ENCODE measurements around the gene SVIP. TPM values are rescaled to one million over a fixed set of nuclear protein-coding genes. Genes with fewer than 3 reads are reported as not detected.

SVIP gene, protein sequence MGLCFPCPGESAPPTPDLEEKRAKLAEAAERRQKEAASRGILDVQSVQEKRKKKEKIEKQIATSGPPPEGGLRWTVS
- total RNA-seq (2022) (39.1 and 49.9 TPM in 2 replicates), Bru-seq, nascent RNA (percentile 74 among the genes with signal in this experiment), BruChase-seq, experiment 1, labeled RNA remaining after a 6-hour chase (percentile 89 among the genes with signal in this experiment), BruChase-seq, experiment 2, labeled RNA remaining after a 2-hour chase (percentile 80 among the genes with signal in this experiment)
- long read RNA-seq, full-length matches to known transcripts, result 127 of 139 reads
- long read RNA-seq, partial matches to known transcripts, result 9 of 139 reads
- long read RNA-seq, other reads (novel, unspliced or antisense), result 3 of 139 reads

DNA sequence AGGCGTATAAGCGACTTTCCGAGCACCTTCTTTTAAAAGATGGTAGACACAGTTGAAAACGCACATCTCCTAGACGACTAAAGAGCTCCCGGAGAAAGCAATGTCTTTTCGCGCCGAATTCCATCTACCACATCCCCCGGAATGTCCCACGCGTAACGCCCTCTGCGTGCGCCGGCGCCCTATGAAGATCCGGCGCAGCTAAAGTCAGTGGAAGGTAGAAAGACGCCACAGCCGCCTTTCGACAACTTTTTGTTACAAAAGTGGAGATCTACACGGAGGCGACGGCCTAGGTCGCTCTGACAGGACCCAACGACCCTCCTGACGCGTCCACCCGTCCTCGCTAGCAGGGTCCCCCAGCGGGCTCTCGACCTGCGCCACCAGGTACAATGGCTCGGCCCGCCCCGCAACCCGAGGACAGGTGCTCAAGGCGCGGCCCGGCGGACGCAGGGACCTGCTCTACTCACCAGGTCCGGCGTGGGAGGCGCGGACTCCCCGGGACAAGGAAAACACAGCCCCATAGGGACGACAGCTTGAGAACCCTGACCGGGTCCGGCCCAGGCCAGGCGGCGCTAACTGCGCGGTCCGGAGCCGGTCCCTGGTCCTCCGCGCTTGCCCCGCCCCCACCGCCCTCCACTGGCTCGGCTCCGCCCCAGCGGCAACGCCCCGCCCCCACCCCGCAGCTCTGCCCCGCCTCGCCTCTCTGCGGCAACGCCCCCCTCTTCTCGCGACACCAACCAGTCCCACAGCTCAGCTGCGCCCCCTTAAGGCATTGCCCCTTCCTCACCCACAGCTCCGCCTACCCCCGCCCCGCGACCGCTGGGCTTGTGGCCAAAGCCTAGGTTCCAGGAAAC, at the start of gene SVIP:
Gene SVIP (minus strand): TSS at position 571 of the 851 bp plus-strand sequence. CDS start 53 bp downstream, at position 518.
- CTCF ChIA-PET, result interaction anchor here (0.5 to 1.9 kb wide), 13 partner anchors 37 to 1562 kb away, joined by 3 to 7 read pairs (median 3); no protein-coding TSS in a partner anchor
- no TSS peak for BruUV-seq (replicated peaks)

DNA sequence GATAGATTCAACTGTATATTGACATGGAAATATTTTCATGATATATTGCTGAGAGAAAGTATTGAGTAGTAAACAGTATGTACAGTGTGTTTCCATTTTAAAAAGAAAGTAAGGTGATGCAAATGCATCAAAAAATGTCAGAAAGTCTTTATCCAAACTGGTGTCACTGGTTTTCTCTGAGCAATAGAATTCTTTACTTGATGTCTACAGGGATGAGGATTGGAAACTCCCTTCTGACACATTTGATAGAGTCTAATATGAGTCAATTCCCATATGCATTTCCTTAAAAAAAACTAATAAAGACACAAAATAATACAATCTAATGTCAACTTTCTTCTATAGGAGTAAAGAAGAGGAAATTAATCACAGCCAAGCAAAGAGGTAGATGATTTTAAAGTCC, 49.0 kb upstream of the SVIP start:
- DNase-seq, result no peak
- Mint-ChIP-seq H3K4me3 (ENCODE audit: low read depth, unreplicated experiment) (no peak overlapping the region), H3K4me1 (ENCODE audit: low read depth, unreplicated experiment) (no peaks in the 10 kb centered on the region), H3K9me3 (ENCODE audit: low read depth, unreplicated experiment) (no peaks in the 10 kb centered on the region), H3K36me3 (ENCODE audit: insufficient read depth, unreplicated experiment) (no peaks in the 10 kb centered on the region), H3K27me3 (ENCODE audit: unreplicated experiment) (no peaks in the 10 kb centered on the region), H3K27ac (ENCODE audit: unreplicated experiment) (no peak overlapping the region)
- no TSS peak for BruUV-seq (replicated peaks)
- TF ChIP-seq, protein P1, sequence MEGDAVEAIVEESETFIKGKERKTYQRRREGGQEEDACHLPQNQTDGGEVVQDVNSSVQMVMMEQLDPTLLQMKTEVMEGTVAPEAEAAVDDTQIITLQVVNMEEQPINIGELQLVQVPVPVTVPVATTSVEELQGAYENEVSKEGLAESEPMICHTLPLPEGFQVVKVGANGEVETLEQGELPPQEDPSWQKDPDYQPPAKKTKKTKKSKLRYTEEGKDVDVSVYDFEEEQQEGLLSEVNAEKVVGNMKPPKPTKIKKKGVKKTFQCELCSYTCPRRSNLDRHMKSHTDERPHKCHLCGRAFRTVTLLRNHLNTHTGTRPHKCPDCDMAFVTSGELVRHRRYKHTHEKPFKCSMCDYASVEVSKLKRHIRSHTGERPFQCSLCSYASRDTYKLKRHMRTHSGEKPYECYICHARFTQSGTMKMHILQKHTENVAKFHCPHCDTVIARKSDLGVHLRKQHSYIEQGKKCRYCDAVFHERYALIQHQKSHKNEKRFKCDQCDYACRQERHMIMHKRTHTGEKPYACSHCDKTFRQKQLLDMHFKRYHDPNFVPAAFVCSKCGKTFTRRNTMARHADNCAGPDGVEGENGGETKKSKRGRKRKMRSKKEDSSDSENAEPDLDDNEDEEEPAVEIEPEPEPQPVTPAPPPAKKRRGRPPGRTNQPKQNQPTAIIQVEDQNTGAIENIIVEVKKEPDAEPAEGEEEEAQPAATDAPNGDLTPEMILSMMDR (IDR thresholded peaks at IDR 0.05; ENCODE audit: unreplicated experiment), result no peak
- CTCF ChIA-PET, result no interaction called here
- intact Hi-C loops (cut with micrococcal nuclease; ENCODE audit: unreplicated experiment), result loop anchor here (5.0 to 10.0 kb wide), 3 partner anchors 134 to 1366 kb away; no protein-coding TSS in a partner anchor

More for the DNA sequence above, at the start of gene SVIP:
- DNase-seq, result peak; percentile 98
- Mint-ChIP-seq H3K9me3 (ENCODE audit: low read depth, unreplicated experiment) (no peaks in the 10 kb centered on the region), H3K4me3 (ENCODE audit: low read depth, unreplicated experiment) (peak within 1 kb of the TSS; percentile 85), H3K4me1 (ENCODE audit: low read depth, unreplicated experiment) (peaks cover 12% of the 10 kb centered on the region), H3K27me3 (ENCODE audit: unreplicated experiment) (no peaks in the 10 kb centered on the region), H3K36me3 (ENCODE audit: insufficient read depth, unreplicated experiment) (peaks cover 13% of the 10 kb centered on the region), H3K27ac (ENCODE audit: unreplicated experiment) (peak within 1 kb of the TSS; percentile 80)
- intact Hi-C loops (cut with micrococcal nuclease; ENCODE audit: unreplicated experiment), result loop anchor here (1.0 to 2.0 kb wide), 2 partner anchors 37 to 41 kb away; no protein-coding TSS in a partner anchor
- TF ChIP-seq, protein P1 (IDR thresholded peaks at IDR 0.05; ENCODE audit: unreplicated experiment), result peak; percentile 75

DNA sequence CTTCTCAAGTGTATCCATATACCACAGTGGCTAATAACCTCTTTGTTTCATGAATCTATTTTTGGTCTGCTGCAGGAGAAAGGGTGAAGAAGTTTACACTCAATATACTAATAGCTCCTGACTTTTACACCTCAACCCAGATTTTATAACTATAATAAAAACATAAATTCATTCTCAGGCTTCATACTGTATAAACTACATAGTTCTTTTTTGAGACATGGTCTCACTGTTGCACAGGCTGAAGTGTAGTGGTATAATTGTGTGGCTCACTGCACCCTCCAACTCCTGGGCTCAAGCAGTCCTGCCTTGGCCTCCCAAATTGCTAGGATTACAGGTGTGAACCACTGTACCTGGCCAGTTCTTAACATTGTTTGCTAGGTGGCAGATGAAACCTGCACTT, 48.4 kb upstream of the SVIP start:
- TF ChIP-seq, protein P1 (IDR thresholded peaks at IDR 0.05; ENCODE audit: unreplicated experiment), result no peak
- H3K27ac Mint-ChIP-seq (ENCODE audit: unreplicated experiment), result no peak overlapping the region
- no peak for DNase-seq
- no peak overlapping the region for H3K4me3 Mint-ChIP-seq (ENCODE audit: low read depth, unreplicated experiment)
- H3K9me3 Mint-ChIP-seq (ENCODE audit: low read depth, unreplicated experiment), result no peaks in the 10 kb centered on the region
- BruUV-seq (replicated peaks), result no TSS peak
- intact Hi-C loops (cut with micrococcal nuclease; ENCODE audit: unreplicated experiment), result loop anchor here (5.0 to 10.0 kb wide), 3 partner anchors 134 to 1367 kb away; no protein-coding TSS in a partner anchor
- CTCF ChIA-PET, result interaction anchor here (0.7 kb wide), 1 partner anchor 272 kb away, joined by 3 read pairs; no protein-coding TSS in a partner anchor
- no peaks in the 10 kb centered on the region for H3K36me3 Mint-ChIP-seq (ENCODE audit: insufficient read depth, unreplicated experiment)
- H3K27me3 Mint-ChIP-seq (ENCODE audit: unreplicated experiment), result no peaks in the 10 kb centered on the region
- H3K4me1 Mint-ChIP-seq (ENCODE audit: low read depth, unreplicated experiment), result no peaks in the 10 kb centered on the region

DNA sequence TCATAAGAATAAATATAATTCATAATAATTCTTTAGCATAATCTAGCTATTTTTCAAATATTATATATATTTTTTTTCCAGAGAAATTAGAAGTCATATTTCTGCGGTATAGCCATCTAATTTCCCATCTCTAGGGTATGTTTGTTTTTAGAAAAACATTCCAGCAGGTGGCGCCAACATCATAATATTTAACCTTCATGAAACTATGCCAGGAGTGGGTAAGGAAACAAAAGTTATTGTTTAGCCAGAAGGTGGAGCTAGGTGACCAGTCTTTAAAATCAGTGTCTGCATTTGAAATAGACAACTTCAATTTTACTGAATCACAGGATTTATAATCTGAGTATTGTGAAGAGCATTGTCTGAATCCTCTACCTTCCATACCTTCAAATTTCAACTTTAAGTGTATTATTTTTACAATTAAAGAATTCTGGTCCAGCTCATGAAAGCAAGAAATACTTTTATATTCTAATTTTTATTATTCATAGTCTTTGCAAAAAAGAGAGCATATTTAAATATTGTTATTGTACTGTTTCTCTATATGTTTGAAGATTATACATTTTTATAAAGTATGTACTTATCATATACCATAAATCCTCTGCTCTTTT, 46.4 kb upstream of the SVIP start:
- Mint-ChIP-seq H3K4me3 (ENCODE audit: low read depth, unreplicated experiment) (no peak overlapping the region), H3K27ac (ENCODE audit: unreplicated experiment) (no peak overlapping the region), H3K27me3 (ENCODE audit: unreplicated experiment) (no peaks in the 10 kb centered on the region), H3K9me3 (ENCODE audit: low read depth, unreplicated experiment) (no peaks in the 10 kb centered on the region), H3K36me3 (ENCODE audit: insufficient read depth, unreplicated experiment) (no peaks in the 10 kb centered on the region), H3K4me1 (ENCODE audit: low read depth, unreplicated experiment) (no peaks in the 10 kb centered on the region)
- intact Hi-C loops (cut with micrococcal nuclease; ENCODE audit: unreplicated experiment), result loop anchor here (1.0 to 10.0 kb wide), 4 partner anchors 136 to 1369 kb away; no protein-coding TSS in a partner anchor
- CTCF ChIA-PET, result interaction anchor here (0.6 to 1.3 kb wide), 7 partner anchors 46 to 1511 kb away, joined by 3 to 12 read pairs (median 4); partner anchors contain the start of gene SVIP
- TF ChIP-seq, protein P1 (IDR thresholded peaks at IDR 0.05; ENCODE audit: unreplicated experiment), result peak; percentile 74
- BruUV-seq (replicated peaks), result no TSS peak
- DNase-seq, result peak; percentile 72

Data from Calu3 (cell line).